Measurements from ENCODE around the gene PPT2. TPM values are rescaled to one million over a fixed set of nuclear protein-coding genes. Genes with fewer than 3 reads are reported as not detected.
"Not testable (repeated sequence)": the region's sequence is repeated elsewhere in the genome, so short reads cannot be mapped to it uniquely, and the experiment has no call there.

The PPT2 gene
- polyA plus RNA-seq, 5 donors = 24.9 to 37.8 (median 26.7) TPM

DNA sequence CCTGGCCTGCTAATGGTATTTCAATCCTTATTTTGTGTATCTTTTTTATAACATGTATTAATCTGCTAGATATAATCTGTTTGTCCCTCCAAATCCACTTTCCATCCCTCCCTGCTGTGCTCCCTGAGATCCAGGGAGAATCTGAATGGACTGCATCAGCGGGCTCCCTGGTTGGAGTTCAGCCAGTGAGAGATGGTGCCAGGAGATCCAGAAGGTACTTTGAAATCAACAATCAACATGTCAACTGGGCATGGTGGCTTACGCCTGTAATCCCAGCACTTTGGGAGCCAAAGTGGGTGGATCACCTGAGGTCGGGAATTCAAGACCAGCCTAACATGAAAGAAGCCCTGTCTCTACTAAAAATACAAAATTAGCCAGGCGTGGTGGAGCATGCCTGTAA lies 30.3 kb upstream of the PPT2 start:
- DNase-seq = no peak

DNA sequence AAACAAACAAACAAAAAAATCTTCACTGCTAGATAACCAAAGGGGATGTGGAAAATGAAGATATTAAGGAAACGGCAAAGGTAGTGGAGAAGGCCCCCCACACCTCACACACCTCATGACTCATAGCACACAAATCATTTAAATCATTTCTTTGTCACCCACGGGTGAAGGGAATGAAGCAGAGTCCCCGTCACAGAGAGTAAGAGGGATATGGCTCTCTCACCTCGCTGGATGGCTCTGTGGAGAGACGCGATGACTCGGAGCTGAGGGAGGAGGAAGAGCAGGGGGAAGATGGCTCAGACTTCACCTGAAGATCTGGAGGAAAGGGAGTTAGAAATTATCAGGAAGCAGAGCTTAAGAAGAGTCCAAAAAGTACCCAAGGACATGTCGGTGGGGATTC lies 27.1 kb upstream of the PPT2 start:
- DNase-seq = no peak

DNA sequence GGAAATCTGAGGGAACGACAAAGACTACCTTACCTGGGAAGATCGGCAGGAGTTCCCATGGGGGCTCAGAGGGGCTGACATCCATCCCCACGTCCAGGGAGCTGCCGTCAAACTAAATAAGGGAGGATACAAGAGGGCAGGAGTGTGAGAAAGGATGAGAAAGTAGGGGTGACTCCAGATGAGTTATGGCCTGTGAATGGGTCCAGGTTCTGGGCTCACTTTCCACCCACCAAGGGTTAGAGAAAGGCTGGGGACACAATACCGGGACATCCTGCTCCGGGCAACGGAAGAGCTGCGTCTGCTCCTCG lies 26.6 kb upstream of the PPT2 start:
- no peak for DNase-seq

DNA sequence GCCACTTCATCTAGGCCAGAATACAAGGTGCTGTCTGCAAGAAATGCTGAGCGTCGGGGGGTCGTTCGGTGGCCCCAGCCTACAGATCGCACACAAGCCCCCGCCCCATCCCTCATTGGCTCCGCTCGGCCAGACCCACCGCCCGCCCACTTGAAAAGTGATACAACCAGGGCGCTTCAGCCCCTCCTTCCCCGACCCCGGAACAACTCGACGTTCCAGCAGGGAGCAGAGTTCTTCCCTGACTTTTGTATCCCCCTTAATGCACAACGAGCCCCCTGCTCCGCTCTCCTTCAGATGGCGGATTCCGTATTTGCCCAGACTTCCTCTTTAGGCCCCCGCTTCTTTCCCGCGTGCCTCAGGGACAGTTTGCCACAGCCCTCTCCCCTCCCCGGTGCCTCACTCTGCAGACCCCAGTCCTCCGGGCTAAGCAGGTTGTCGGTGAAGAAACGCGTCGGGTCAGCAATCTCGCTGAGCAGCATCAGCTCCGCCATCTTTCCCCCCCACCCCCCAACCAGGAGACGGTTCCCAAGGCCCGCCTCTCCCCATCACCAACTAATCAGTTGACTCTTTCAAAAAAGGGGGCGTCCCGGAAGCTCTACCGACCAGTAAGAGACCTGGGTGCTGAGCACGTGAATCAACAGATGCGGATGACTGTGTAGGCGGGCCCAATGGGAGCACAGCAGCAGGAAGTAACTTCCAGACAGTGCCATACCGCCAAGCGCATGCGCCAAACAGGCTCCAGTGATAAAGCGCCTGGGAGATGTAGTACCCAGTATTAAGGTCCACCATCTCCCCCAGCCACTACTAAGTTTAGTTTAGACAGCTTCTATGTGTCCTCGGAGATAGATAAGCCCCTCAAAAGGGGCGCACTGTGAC lies 26.0 kb upstream of the PPT2 start, which contains the start of gene ATF6B:
ATF6B (minus strand) TSS at position 530 of the 876 bp plus-strand sequence; CDS start at position 491, 39 bp downstream.
- DNase-seq = peak; percentile 96 to 98

DNA sequence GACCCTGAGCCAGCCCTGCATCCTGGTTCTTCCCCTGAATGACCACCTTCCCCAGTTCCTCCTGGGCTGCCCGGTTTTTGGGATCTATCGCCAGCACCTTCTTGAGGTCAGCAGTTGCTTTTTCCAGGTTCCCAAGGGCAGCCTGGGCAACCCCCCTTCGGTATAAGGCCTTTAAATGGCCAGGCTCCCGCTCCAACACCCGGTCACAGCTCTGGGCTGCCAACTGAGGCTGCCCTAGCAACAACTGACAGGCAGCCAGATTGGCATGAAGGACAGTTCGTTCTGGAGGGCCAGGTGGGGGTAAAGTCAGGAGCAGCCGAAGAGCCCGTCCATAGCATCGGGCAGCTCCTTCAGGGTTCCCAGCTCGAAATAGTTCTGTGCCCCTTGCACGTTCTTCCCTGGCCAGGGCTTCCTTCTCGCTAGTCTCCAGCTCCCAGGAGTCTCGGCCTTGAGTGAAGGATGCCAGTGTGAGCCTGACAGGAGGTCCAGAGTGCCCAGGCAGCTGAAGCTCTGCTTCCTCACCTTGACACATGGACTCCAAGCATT lies 25.1 kb upstream of the PPT2 start:
- no peak for DNase-seq

DNA sequence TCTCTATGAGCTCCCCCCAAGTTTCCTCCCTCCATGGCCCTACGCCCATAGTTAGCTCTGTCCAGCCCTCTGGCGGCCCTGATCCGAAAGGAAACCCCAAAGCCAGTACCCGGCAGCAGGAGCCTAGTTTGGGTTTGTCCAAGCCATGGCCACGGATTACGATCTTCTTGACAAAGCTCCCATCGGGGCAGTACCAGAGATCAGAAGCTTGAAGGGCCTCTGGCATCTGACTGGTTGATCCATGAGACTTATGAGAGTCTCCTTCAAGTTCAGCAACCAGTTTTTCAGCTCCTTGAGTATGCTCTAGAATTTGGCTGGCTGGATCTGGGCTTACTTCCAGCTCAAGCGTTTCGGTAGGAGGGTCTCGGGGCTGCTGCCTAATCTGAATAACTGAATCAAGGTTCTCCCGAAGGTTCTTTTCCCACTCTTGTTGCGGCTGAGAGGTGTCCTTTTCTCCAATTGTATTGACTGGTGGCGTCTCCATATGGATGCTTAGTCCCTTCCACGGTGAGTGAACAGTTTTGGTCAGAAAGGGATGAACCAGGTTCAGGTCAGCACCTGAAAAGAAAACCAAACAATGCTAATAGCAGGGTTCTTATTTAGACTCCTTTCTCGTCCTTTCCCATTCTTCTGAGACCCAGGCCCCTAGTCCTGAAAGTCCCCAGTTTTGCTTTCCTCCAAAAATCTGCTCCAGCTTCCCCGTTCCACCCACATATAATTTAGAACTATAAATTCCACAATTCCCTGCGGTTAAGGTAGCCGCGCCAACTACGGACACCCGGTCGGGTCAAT lies 24.4 kb upstream of the PPT2 start:
- no peak for DNase-seq

DNA sequence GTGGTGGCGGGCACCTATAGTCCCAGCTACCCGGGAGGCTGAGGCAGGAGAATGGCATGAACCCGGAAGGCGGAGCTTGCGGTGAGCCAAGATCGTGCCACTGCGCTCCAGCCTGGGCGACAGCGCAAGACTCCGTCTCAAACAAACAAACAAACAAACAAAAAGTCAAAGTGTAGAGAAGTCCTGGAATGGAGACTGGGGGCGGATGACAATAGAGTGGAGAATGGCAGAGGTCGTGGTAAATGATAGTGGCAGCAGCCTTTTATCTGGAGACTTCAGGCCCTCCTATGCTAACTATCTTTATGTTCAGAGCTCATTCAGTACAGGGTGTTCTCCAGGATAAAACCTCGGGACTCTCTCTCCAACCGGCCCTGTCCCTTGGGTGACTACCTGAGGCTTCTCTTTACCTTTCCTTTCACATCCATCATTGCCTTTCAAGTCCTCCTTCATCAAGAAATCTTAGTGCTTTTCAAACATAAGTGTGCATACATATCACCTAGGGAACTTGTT lies 22.4 kb upstream of the PPT2 start:
- no peak for DNase-seq

DNA sequence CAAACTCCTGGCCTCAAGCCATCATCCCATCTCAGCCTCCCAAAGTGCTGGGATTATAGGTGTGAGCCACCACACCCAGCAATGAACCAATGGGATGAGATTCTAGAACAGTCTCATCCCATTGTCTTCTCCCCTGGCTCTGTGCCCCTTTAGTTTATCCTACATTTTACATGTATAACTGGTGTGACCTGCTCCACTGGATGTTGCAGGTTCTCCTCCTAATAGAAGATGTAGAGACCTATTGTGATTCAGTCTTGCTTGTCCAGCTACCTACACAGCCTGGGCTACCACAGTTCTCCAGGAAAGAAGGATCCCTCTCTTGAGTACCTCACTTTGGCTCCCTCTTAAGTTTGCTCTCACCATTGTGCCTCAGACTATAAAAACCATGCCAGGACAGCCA lies 21.8 kb upstream of the PPT2 start:
- DNase-seq = no peak

DNA sequence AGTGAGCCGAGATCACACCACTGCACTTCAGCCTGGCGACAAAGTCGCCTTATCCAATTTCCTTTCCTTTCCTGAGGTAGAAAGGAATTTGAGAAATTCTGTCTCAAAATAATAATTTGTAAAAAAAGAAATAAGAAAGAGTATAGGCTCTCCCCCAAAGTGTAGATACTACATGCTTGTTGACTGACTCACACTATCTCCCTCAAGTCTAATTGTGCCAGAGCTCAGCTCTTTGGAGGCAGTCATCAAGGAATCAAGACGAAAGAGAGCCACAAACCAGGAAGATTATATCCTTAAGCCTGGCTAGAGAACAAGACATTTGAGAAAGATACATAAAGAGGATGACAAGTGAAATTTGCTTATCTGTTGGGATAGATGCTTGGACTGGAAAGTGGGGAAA lies 20.2 kb upstream of the PPT2 start:
- DNase-seq = no peak

DNA sequence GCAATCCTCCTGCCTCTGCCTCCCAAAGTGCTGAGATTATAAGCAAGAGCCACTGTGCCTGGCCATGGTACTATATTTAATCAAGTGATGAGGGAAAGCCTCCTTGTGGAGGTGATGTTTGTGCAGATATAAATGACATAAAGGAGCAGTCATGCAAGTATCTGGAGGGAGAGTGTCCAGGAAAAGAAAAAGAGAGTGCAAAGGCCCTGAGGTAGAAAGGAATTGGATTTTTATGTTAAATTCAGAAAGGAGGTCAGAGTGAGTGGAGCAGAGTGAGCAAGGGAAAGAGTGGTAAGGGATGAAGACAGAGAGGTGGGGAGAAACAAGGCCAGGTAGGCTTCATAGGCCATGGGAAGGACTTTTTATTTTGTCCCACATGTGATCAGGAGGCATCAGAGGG lies 16.5 kb upstream of the PPT2 start:
- DNase-seq = no peak

DNA sequence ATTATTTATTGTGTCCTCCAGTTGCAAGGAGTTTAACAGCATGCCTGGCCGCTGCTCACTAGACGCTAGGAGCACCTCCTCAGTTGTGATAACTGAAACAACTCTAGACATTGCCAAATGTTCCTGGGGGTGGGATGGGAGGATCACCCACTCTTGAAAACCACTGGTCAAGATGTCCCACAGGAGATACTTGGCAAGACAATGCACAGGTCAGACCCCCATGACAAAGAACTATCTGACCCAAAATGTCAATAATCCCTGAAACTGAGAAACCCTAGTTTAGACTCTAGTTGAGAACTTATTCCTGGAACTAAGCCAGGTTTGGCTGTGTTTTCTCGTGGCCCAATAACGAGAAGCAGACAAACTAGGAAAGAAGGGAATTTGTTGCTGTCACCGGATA lies 14.4 kb upstream of the PPT2 start:
- no peak for DNase-seq

DNA sequence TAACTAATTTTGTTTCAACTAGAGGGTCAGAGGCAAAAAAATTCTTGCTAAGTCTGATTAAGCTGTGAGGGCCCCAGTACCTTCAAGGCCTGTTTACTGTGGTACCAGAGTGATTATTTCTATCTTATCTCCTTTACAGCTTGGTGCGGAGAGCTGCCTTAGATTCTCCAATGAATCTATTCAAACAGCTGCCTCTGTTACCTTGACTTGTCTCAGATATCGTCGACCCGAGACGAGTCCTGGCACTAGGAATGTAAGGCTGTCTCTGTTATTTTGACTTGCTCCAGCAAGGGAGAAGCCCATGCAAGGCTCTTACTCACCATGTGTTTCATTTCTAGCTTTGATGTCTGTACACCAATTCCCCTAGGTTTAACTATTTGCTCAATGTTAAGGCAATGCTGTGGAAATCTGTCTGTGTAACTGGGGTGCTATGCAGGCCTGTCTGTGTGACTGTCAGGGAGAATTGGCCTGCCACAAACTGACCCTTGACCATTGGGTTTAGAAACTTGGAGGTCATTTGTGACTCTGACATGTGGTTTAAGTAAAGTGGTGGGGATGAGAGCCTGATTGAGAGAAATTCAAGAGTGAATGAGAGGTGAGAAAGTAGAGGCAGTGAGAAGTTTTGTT lies 13.4 kb upstream of the PPT2 start:
- DNase-seq = no peak

DNA sequence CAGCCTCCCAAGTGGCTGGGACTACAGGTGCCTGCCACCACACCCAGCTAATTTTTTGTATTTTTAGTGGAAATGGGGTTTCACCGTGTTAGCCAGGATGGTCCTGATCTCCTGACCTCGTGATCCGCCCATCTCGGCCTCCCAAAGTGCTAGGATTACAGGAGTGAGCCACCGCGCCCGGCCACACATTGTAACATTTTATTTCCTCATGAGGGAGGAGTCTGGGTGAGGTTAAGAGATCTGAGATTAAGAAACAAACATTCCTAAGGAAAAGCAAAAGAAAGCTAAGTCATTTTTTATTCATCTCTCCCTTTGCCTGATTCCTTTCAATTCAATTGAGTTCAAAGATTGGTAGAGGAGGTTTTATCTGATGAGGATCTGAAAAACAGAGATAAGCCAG lies 9.7 kb upstream of the PPT2 start:
- not testable (repeated sequence) for DNase-seq

DNA sequence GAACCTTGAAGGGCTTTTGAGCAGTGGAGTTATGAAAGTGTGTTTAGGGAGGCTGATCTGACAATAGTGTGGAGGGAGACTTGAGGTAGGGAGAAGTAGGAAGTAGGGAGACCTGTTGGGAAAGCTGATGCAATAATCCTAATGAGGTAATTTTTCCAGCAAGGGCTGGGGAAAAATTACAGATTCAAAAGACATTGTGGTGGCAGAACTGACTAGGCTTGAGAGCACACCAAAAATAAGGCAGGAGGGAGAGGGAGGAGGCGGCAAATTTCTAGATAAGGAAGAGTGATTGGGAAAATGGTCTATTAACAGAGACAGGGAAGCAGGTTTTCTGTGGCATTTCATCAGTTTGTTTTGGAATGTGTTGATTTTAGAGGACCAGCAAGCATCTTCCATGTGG lies 7.7 kb upstream of the PPT2 start:
- DNase-seq = no peak

DNA sequence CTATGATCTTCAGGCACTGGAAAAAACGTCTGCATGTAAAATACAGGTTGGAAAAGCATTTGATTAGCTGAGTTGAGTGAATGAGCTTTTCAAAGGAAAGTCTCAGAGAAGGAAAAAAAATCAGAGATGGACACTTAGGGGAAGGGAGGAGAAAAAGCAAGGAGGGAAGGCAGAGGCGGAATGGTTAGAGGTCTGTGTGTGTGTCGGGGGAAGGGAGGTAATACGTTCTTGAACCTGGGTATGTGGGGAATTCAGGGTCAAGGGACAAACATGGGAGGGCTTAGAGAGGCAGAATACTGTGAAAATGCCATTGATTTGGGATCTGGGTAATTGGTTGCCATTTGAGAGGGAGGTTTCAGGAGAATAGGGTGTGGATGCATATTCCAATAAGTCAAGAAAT lies 7.3 kb upstream of the PPT2 start:
- DNase-seq = no peak

DNA sequence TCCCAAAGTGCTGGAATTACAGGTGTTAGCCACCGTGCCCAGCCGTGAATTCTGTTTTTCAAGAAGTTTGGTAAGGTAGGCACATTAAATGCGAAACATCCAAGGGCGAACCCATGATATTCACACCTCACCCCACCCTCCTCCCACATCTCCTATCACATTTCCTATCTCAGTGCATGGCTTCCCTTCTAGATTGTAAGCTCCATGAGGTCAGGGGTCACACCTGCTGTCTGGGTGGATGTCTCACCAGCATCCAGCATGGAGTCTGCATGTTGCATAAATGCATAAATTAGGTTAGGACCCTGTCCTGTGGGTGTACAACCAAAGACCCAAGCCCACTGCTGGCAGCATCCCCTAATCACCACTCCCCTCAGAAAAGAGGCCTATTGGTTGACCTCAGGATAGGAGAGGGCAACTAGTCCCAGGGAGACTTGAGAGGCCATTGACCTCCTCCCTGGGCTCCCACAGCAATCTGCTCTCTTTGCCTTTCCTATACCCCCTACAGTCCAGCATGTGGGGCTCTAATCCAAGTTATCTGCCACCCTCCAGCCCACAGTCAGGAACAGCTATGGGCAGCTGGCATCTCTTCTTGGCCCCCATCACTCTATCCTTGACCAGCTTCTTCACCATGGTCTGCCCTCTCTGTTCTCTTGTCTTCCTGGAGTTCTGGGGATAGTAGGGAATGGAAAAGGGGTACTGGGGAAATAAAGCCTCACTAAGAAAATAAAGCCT lies 6.4 kb upstream of the PPT2 start:
- DNase-seq = no peak

DNA sequence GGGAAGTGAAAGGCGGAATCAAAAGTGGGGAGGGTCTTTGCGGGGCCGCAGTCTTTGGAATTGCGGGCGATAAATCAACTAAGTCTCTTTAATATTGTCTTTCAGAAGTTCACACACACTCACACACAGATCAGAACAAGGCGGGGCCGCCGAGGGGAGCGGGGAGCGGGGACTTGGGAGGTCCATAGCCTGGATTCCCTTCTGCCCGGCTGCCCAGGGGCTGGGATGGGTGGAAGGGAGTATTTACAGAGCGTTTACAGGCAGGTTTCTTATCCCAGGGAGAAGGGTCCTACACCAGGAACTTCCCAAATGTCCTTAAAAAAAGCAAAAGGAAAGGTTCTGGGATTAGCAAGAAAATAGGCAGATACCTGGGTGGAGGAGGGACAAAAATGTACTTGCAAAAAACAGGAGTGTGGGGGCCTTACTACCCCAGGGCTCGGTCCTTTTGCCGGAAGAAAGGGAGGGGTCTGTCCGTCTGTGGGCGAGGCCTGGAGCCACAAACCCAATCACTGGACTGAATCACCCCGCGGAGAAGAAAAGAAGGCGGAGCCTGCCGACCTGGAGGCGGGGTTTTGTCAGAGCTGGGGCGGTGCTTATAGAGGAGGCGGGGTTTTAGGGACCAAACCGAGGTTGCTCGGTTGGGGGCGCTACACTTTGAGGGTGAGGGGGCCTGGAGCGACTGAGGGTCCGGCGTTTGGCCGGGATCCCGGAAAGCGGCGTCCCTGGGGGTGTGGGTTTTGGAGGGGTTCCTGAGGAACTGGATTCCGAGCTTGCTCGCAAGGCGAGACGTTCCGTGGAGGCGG lies 5.5 kb upstream of the PPT2 start:
- no peak for DNase-seq

DNA sequence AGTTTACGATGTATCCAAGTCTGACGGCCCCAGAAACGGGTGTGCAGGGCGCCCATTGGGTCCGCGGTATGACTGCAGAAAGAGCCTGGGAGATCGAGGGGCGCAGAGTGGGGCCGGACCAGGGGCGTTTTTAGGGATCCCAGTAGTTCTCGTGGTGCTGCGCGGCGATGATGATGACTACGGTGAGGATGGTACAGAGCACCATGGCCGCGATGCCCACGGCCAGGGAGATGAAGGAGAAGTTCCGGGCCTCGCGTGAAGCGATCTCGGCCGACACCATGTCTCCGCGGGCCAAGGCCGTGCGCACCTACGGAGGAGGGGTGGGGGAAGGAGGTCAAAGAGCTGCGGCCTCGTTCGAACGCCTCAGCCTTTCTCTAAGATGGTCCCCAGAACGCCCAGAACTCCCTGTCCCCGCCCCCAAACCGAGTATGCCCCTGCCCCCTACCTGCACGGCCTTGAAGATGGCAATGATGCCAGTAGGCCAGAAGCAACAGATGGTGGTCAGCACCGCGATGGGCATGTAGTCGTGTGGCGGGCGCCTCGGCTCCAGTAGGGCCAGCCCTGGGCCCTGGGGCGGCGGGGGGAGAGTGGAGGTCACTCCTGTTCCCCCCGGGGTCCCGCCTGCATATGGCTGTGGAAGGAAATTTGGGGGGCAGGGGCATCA lies 4.7 kb upstream of the PPT2 start:
- DNase-seq = no peak

DNA sequence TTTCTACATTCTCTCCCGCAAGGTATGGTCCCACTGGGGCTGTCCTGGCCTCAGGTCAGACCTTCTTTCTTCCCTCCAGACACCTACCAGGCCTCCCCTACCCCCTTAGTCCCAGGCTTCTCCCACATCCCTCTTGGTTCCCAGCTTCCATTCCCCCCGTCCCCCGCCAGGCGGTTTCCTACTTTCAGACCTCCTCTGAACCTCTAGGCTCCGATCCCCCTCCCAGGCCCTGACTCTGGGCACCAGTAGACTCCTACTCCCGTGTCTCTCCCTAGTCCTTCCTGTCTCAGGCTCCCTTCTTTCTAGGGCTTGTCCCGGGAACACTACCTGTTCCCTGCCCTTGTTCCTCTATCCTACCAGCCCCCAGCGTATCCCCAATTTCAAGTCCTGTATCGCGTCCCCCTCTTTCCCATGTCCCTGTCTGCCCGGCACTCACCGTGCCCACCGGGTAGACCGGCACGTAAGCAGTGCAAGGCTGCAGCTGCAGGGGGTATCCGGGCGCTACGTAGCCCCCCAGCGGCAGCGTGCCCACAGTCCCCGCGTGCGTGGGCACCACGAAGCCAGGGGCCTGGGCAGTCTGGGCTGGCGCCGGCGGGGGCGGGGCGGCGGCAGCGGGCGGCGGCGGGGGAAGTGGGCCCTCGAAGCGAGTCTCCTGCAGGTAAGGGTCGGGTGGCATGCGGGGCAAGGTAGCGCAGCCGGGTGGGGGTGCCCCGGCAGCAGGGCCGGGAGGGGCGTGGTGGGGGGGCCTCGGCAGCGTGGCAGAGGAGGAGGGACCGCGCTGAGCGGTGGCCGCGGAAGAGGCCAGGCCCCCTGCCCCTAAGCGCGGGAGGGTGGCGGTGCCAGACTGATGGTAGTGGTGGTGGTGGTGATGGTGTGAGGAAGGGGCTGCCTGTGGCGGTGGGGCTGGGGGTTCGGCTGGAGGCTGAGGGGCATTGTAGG lies 3.7 kb upstream of the PPT2 start:
- no peak for DNase-seq

Measured in right lung (tissue), 5 donors.